GM06990 (cell line): Measurements from ENCODE around the gene TBCD.
"Not testable (repeated sequence)": the region's sequence is repeated elsewhere in the genome, so short reads cannot be mapped to it uniquely, and the experiment has no call there.

Source experiments
- DNase-seq: peaks from one replicate; pipeline ENCODE4 v3.0.0-alpha.2; 2011; ENCODE audit not compliant: insufficient read length; ENCODE audit errors: extremely low read depth
- H3K27me3 ChIP-seq: replicated peaks from 2 replicates; pipeline ENCODE4 v1.6.0; 2011; ENCODE audit warnings: low read length; ENCODE audit not compliant: control insufficient read depth, insufficient read depth
- H3K36me3 ChIP-seq: 2 replicates; pipeline ENCODE4 v1.5.1; 2011; ENCODE audit warnings: low read length; ENCODE audit not compliant: control insufficient read depth, insufficient read depth
- H3K4me3 ChIP-seq: replicated peaks from 2 replicates; pipeline ENCODE4 v1.5.1; 2011; ENCODE audit warnings: low read depth, mild to moderate bottlenecking, control low read depth, low read length
- TF ChIP-seq, protein P1 (sequence below): IDR thresholded peaks from 2 replicates; pipeline ENCODE4 v1.5.1; 2011; ENCODE audit warnings: low read length, control low read depth, mild to moderate bottlenecking, inconsistent platforms; ENCODE audit not compliant: insufficient read depth, poor library complexity, severe bottlenecking

Gene TBCD

GRCh38 chr17:82979718-82980117 lies 227.9 kb downstream of the TBCD start:
- Histone ChIP-seq H3K4me3 (no peak overlapping the region), H3K36me3 (no peaks in the 10 kb centered on the region), H3K27me3 (no peaks in the 10 kb centered on the region)
- TF ChIP-seq, protein P1, sequence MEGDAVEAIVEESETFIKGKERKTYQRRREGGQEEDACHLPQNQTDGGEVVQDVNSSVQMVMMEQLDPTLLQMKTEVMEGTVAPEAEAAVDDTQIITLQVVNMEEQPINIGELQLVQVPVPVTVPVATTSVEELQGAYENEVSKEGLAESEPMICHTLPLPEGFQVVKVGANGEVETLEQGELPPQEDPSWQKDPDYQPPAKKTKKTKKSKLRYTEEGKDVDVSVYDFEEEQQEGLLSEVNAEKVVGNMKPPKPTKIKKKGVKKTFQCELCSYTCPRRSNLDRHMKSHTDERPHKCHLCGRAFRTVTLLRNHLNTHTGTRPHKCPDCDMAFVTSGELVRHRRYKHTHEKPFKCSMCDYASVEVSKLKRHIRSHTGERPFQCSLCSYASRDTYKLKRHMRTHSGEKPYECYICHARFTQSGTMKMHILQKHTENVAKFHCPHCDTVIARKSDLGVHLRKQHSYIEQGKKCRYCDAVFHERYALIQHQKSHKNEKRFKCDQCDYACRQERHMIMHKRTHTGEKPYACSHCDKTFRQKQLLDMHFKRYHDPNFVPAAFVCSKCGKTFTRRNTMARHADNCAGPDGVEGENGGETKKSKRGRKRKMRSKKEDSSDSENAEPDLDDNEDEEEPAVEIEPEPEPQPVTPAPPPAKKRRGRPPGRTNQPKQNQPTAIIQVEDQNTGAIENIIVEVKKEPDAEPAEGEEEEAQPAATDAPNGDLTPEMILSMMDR: no peak
- DNase-seq: no peak

GRCh38 chr17:82980632-82981031 lies 228.8 kb downstream of the TBCD start:
- Histone ChIP-seq H3K27me3 (no peaks in the 10 kb centered on the region), H3K36me3 (no peaks in the 10 kb centered on the region), H3K4me3 (no peak overlapping the region)
- no peak for DNase-seq
- TF ChIP-seq, protein P1: no peak

DNA sequence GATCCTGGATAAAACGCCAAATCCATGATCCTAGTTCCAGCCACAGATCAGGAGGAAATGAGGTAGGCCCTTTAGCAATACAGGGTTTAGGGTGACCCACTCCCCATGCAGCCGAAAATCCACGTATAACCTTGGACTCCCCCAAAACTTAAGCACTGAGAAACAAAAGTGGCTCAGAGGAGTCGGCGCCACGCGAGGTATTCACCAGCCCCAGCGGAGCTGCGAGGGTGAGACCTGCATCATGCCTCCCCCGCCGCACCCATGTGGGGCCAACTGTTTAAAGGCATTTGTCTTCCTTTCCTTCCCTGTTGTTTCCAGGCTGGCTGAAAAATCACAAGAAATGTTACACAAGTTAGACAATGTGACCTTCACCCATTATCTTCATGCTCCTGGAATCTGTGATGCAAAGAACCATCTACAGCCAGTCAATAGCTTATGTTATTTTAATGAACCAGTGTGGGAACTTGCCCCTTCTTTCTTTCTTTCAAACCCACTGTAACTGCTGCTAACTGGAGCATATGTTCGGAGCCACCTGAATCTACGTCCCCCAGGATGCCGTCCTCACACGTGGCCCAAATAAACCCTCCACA lies 229.4 kb downstream of the TBCD start:
- TF ChIP-seq, protein P1: no peak
- no peak overlapping the region for H3K4me3 ChIP-seq
- H3K36me3 ChIP-seq: no peaks in the 10 kb centered on the region
- no peaks in the 10 kb centered on the region for H3K27me3 ChIP-seq
- no peak for DNase-seq

GRCh38 chr17:82983510-82984248 lies 231.8 kb downstream of the TBCD start:
- TF ChIP-seq, protein P1: no peak
- Histone ChIP-seq H3K4me3 (no peak overlapping the region), H3K36me3 (no peaks in the 10 kb centered on the region), H3K27me3 (no peaks in the 10 kb centered on the region)
- DNase-seq: no peak

- not testable (repeated sequence) for H3K36me3 ChIP-seq, H3K27me3 ChIP-seq, H3K4me3 ChIP-seq, DNase-seq
Observed at GRCh38 chr17:82984249-82984617, 232.4 kb downstream of the TBCD start.

DNA sequence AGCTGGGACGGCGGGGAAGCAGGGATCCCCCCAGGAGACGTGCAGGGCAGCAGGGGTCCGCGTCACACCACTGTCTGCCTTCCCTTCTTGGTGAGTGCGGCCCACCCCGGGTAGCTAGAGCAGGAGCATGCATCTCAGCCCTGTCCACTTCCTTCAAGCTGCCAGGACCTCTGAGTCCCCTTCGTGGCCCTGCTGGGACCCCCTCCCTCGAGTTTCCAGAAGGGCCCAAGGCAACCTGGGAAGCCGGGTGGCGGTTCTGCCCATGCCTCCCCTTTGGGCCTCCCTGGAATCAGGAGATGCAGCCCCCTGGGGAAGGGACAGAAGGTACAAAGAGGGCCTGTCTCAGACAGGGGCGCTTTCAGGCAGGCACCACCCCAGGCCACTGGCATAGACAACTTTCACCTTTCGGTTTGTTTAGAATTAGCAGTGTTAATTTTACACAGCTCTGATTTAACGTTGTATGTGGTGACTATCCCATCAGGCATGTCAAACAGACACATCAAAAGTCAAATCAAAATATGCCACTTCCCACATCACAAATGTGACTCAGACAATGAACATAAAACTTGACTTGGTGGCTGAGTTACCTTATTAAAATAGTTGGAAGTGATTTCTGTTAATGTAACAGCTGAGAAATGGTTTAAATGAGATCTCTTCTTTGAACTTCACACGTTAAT lies 233.0 kb downstream of the TBCD start:
- TF ChIP-seq, protein P1: no peak
- no peaks in the 10 kb centered on the region for H3K36me3 ChIP-seq
- H3K27me3 ChIP-seq: no peaks in the 10 kb centered on the region
- H3K4me3 ChIP-seq: no peak overlapping the region
- DNase-seq: no peak
